Measurements from ENCODE around the gene NUP210L. TPM values are rescaled to one million over a fixed set of nuclear protein-coding genes. Genes with fewer than 3 reads are reported as not detected.

Gene NUP210L
- total and polyA plus RNA-seq, 9 of the 15 experiments (the other 6 are each of a cell fraction or from before 2014, with no cell fraction given) = 0.01 to 0.04 TPM; not detected in 7

GRCh38 chr1:153946622-153947241 is 208.1 kb downstream of the NUP210L start, which contains the start of gene DENND4B (continued):
- no peak for TF ChIP-seq ETV6 (IDR thresholded peaks at IDR 0.05; ENCODE audit: borderline replicate concordance in 1 of 2, low read depth in 2 of 2, low read length in 1 of 2)
- TF ChIP-seq ETV6 (CRISPR knock-in tag; IDR thresholded peaks at IDR 0.05; ENCODE audit: borderline replicate concordance) = no peak
- no peak for TF ChIP-seq HLTF (IDR thresholded peaks at IDR 0.05)
- TF ChIP-seq PHF20 (IDR thresholded peaks at IDR 0.05; ENCODE audit: partially characterized antibody) = no peak
- TF ChIP-seq RBBP5 (IDR thresholded peaks at IDR 0.05; ENCODE audit: borderline replicate concordance, insufficient read depth, low read length, poor library complexity, severe bottlenecking) = peak; percentile 30
- peak in 1 of 2 experiments; percentile 47; a peak in 1 of 4 replicates for TF ChIP-seq HDAC1 (IDR thresholded peaks at IDR 0.05)
- no peak for TF ChIP-seq SRSF1 (IDR thresholded peaks at IDR 0.05; ENCODE audit: low read depth, low read length)
- TF ChIP-seq, protein P1, sequence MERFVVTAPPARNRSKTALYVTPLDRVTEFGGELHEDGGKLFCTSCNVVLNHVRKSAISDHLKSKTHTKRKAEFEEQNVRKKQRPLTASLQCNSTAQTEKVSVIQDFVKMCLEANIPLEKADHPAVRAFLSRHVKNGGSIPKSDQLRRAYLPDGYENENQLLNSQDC (CRISPR knock-in tag; IDR thresholded peaks at IDR 0.05) = no peak
- no peak for TF ChIP-seq ZNF354B (CRISPR knock-in tag; IDR thresholded peaks at IDR 0.05)
- TF ChIP-seq GATA2 (CRISPR knock-in tag; IDR thresholded peaks at IDR 0.05) = no peak
- TF ChIP-seq STAT6 (CRISPR knock-in tag; IDR thresholded peaks at IDR 0.05) = no peak
- peak; percentile 12 for TF ChIP-seq KDM5B (IDR thresholded peaks at IDR 0.05; ENCODE audit: insufficient replicate concordance, low read depth, low read length)
- TF ChIP-seq KLF13 (tag; IDR thresholded peaks at IDR 0.05; ENCODE audit: borderline replicate concordance, low read depth) = no peak
- TF ChIP-seq ZNF316 (IDR thresholded peaks at IDR 0.05) = peak; percentile 42
- no peak for TF ChIP-seq MBD2 (IDR thresholded peaks at IDR 0.05; ENCODE audit: borderline replicate concordance, low read depth)
- no peak for TF ChIP-seq ATF6 (CRISPR knock-in tag; IDR thresholded peaks at IDR 0.05)
- no peak for TF ChIP-seq BRD9 (IDR thresholded peaks at IDR 0.05; ENCODE audit: low read depth, partially characterized antibody)
- TF ChIP-seq, protein P2, sequence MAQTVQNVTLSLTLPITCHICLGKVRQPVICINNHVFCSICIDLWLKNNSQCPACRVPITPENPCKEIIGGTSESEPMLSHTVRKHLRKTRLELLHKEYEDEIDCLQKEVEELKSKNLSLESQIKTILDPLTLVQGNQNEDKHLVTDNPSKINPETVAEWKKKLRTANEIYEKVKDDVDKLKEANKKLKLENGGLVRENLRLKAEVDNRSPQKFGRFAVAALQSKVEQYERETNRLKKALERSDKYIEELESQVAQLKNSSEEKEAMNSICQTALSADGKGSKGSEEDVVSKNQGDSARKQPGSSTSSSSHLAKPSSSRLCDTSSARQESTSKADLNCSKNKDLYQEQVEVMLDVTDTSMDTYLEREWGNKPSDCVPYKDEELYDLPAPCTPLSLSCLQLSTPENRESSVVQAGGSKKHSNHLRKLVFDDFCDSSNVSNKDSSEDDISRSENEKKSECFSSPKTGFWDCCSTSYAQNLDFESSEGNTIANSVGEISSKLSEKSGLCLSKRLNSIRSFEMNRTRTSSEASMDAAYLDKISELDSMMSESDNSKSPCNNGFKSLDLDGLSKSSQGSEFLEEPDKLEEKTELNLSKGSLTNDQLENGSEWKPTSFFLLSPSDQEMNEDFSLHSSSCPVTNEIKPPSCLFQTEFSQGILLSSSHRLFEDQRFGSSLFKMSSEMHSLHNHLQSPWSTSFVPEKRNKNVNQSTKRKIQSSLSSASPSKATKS (CRISPR knock-in tag; IDR thresholded peaks at IDR 0.05) = no peak

Data from K562 (cell line).